HCT116 (cell line): ENCODE data around the gene OR7G2. TPM values are rescaled to one million over a fixed set of nuclear protein-coding genes. Genes with fewer than 3 reads are reported as not detected.

Experiments used
- ATAC-seq: fragments of 200-7000 bp; cut with Tn5 transposase; 2 replicates; pipeline ENCODE4 v1.9.1; 2020; ENCODE audit warnings: mild to moderate bottlenecking, moderate library complexity
- BruUV-seq: library from RNA; stranded (reverse); fragments of 400-500 nt; replicated peaks from 2 replicates; lab custom pipeline; 2021; lab: Mats Ljungman, UMichigan
- CTCF ChIA-PET: fragments of 300-600 bp; sonication (Branson Sonifier 250); formaldehyde crosslinking; loops from one replicate; lab custom pipeline; 2021; ENCODE audit warnings: antibody characterized with exemption; lab: Charles Lee
- POLR2A ChIA-PET: fragments of 300-600, 350-600 bp; sonication (Branson Sonifier 250); formaldehyde crosslinking; loops from one replicate; lab custom pipeline; 2021; ENCODE audit warnings: antibody characterized with exemption; lab: Charles Lee
- RAD21 ChIA-PET, 2 experiments: fragments of 300-600 bp; sonication (Branson Sonifier 250); formaldehyde crosslinking; loops; one replicate each; lab custom pipeline; 2023; ENCODE audit warnings: low total read pairs in 2 of 2; ENCODE audit not compliant: uncharacterized antibody in 2 of 2, unreplicated experiment in 2 of 2, low non-redundant PET in 1 of 2; lab: Charles Lee
- DNase-seq: peaks from one replicate; pipeline ENCODE4 v3.0.0-alpha.2; 2010; ENCODE audit warnings: low read depth, low spot score
- H2AFZ ChIP-seq: fragments of 200-600 bp; shearing (Covaris generic), sonication (generic); 2 replicates; pipeline ENCODE4 v1.6.1; 2017; ENCODE audit warnings: low read depth, mixed run types, mixed read lengths, antibody characterized with exemption, low read length; ENCODE audit not compliant: poor library complexity, severe bottlenecking
- H3K27ac ChIP-seq: 2 replicates; pipeline ENCODE4 v1.5.1; 2012; ENCODE audit warnings: low read depth, low read length
- H3K27me3 ChIP-seq: fragments of 200-600 bp; sonication (generic); 2 replicates; pipeline ENCODE4 v1.6.1; 2016; ENCODE audit warnings: mixed run types, low read length, mixed read lengths; ENCODE audit not compliant: insufficient read depth
- H3K36me3 ChIP-seq, 2 experiments: fragments of 200-500 bp in 1 of 2; fragments of 200-600 bp in 1 of 2; sonication (Bioruptor generic) in 1 of 2; sonication (generic) in 1 of 2; 2 replicates each; pipeline versions ENCODE4 v1.5.1 to v1.6.1; 2014 to 2016; ENCODE audit warnings: low read length in 2 of 2, inconsistent platforms in 1 of 2, mixed read lengths in 1 of 2, mixed run types in 1 of 2; ENCODE audit not compliant: insufficient read depth in 2 of 2, control insufficient read depth in 1 of 2
- H3K4me1 ChIP-seq, 2 experiments: fragments of 200-600 bp in 1 of 2; sonication (generic) in 1 of 2; 2 replicates each; pipeline versions ENCODE4 v1.5.1 to v1.6.1; 2012 to 2017; ENCODE audit warnings: low read length in 2 of 2, inconsistent platforms in 1 of 2, mild to moderate bottlenecking in 1 of 2, mixed read lengths in 1 of 2, mixed run types in 1 of 2, moderate library complexity in 1 of 2; ENCODE audit not compliant: insufficient read depth in 2 of 2, control insufficient read depth in 1 of 2
- H3K4me2 ChIP-seq: fragments of 200-600 bp; sonication (generic); 2 replicates; pipeline ENCODE4 v1.6.1; 2017; ENCODE audit warnings: mixed run types, low read length, mixed read lengths
- H3K4me3 ChIP-seq, 2 experiments: fragments of 200-600 bp in 1 of 2; sonication (generic) in 1 of 2; replicated peaks in 1 of 2; 2 replicates each; pipeline ENCODE4 v1.5.1; 2011 to 2016; ENCODE audit warnings: low read length in 2 of 2, control low read depth in 1 of 2, low read depth in 1 of 2, mild to moderate bottlenecking in 1 of 2, mixed read lengths in 1 of 2, mixed run types in 1 of 2
- H3K79me2 ChIP-seq: fragments of 200-600 bp; sonication (generic); 2 replicates; pipeline ENCODE4 v1.6.1; 2017; ENCODE audit warnings: mild to moderate bottlenecking, mixed run types, low read length, moderate library complexity, mixed read lengths; ENCODE audit not compliant: insufficient read depth
- H3K9ac ChIP-seq: fragments of 200-600 bp; sonication (generic); 2 replicates; pipeline ENCODE4 v1.6.1; 2016; ENCODE audit warnings: low read length, mixed read lengths
- H3K9me2 ChIP-seq: fragments of 200-600 bp; sonication (generic), shearing (Covaris generic); 2 replicates; pipeline ENCODE4 v1.6.1; 2017; ENCODE audit warnings: mixed run types, mild to moderate bottlenecking, moderate library complexity; ENCODE audit not compliant: insufficient read depth
- H3K9me3 ChIP-seq, 2 experiments: fragments of 200-500 bp in 1 of 2; fragments of 200-600 bp in 1 of 2; sonication (Bioruptor generic) in 1 of 2; sonication (generic) in 1 of 2; 2 replicates each; pipeline ENCODE4 v1.6.1; 2014 to 2017; ENCODE audit warnings: low read length in 2 of 2, mixed read lengths in 2 of 2, inconsistent platforms in 1 of 2, low read depth in 1 of 2, mild to moderate bottlenecking in 1 of 2, mixed run types in 1 of 2, moderate library complexity in 1 of 2; ENCODE audit not compliant: control insufficient read depth in 1 of 2, insufficient read depth in 1 of 2
- H4K20me1 ChIP-seq: fragments of 200-600 bp; sonication (generic), shearing (Covaris generic); 2 replicates; pipeline ENCODE4 v1.6.1; 2017; ENCODE audit warnings: mixed run types, mild to moderate bottlenecking, moderate library complexity; ENCODE audit not compliant: insufficient read depth
- ATF3 ChIP-seq: IDR thresholded peaks from 2 replicates; pipeline ENCODE4 v1.6.1; 2012
- CBX3 ChIP-seq: IDR thresholded peaks from 2 replicates; pipeline ENCODE4 v1.6.1; 2012; ENCODE audit warnings: low read depth
- CEBPB ChIP-seq: IDR thresholded peaks from 2 replicates; pipeline ENCODE4 v1.6.1; 2012; ENCODE audit warnings: low read depth
- FOSL1 ChIP-seq: IDR thresholded peaks from 2 replicates; pipeline ENCODE4 v1.6.1; 2012; ENCODE audit warnings: low read depth
- POLR2A ChIP-seq: IDR thresholded peaks from 2 replicates; pipeline ENCODE4 v1.7.0; 2011; ENCODE audit warnings: borderline replicate concordance; ENCODE audit not compliant: insufficient read depth, insufficient read length; ENCODE audit errors: extremely low read depth
- REST ChIP-seq: IDR thresholded peaks from 2 replicates; pipeline ENCODE4 v1.6.1; 2012; ENCODE audit warnings: low read depth
- SIN3A ChIP-seq: IDR thresholded peaks from 2 replicates; pipeline ENCODE4 v1.6.1; 2012; ENCODE audit warnings: low read depth
- SP1 ChIP-seq: IDR thresholded peaks from 2 replicates; pipeline ENCODE4 v1.6.1; 2012; ENCODE audit warnings: low read depth
- SRF ChIP-seq: IDR thresholded peaks from 2 replicates; pipeline ENCODE4 v1.6.1; 2012; ENCODE audit warnings: low read depth
- intact Hi-C: fragments of 100-400 bp; cut with micrococcal nuclease; formaldehyde crosslinking; loops from 2 replicates; pipeline ENCODE4 v1.10.0; 2022
- total RNA-seq: library from RNA; stranded (reverse); gene quantifications from one replicate; pipeline ENCODE4 v1.2.1, GENCODE V29; 2021; ENCODE audit not compliant: unreplicated experiment

OR7G2 gene
- total RNA-seq, 1 experiment from 2014 or later = not detected

DNA sequence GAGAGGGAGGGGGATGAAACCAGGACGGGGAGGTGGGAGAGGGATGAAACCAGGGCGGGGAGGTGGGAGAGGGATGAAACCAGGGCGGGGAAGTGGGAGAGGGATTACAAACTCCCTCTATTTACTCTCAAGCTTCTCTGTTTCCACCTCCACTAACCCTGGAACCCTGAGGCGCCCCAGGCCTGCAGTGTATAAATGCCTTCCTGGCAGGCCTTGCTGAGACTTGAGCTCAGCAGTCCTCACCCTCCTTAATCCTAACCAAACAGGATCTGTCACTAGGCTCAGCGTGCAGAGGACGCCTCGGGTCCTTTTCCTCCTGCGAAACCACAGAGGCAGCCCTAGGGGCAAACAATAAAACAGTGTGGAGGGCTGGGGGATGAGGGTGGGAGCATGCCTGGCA lies 52.5 kb downstream of the OR7G2 start:
- POLR2A ChIA-PET = no interaction called here
- Histone ChIP-seq H3K9me3 (no peaks in the 10 kb centered on the region), H3K9ac (no peak overlapping the region)
- TF ChIP-seq ATF3 = no peak
- no peak for TF ChIP-seq POLR2A
- TF ChIP-seq, all 23 proteins: peak for 0
- Histone ChIP-seq H3K36me3 (no peaks in the 10 kb centered on the region), H3K27me3 (no peaks in the 10 kb centered on the region), H3K27ac (no peak overlapping the region), H3K79me2 (no peaks in the 10 kb centered on the region), H3K4me3 (no peak overlapping the region), H2AFZ (no peak overlapping the region), H3K9me2 (no peaks in the 10 kb centered on the region), H4K20me1 (no peaks in the 10 kb centered on the region), H3K4me1 (peaks cover 19 to 26% of the 10 kb centered on the region in 2 experiments), H3K4me2 (0 out of 2 replicates have a peak overlapping the region, but pooled peaks have one; percentile 40)
- ChIA-PET CTCF (no interaction called here), RAD21 (no interaction called here)
- ATAC-seq = no peak
- BruUV-seq = no TSS peak
- intact Hi-C loops = no loop called here
- DNase-seq = no peak

DNA sequence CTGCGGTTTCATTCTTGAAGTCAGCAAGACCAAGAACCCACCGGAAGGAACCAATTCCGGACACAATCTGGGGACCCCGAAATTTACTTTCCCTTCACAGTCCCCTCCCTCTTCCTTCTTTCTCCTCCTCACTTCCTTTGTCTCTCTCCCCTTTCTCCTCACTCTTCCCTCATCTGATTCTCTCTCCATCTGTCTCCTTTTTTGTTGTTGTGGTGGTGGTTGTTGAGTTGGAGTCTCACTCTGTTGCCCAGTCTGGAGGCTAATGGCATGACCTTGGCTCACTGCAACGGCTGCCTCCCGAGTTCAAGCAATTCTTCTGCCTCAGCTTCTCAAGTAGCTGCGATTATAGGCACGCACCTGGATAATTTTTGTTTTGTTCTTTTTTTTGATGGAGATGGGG lies 53.1 kb downstream of the OR7G2 start:
- no peaks in the 10 kb centered on the region for H3K79me2 ChIP-seq
- peaks cover 19 to 29% of the 10 kb centered on the region in 2 experiments for H3K4me1 ChIP-seq
- no peaks in the 10 kb centered on the region for H3K27me3 ChIP-seq
- no peaks in the 10 kb centered on the region for H3K9me3 ChIP-seq
- no peak overlapping the region for H3K27ac ChIP-seq
- intact Hi-C loops = no loop called here
- H2AFZ ChIP-seq = no peak overlapping the region
- no peaks in the 10 kb centered on the region for H4K20me1 ChIP-seq
- TF ChIP-seq SIN3A (no peak), CBX3 (no peak), POLR2A (no peak), CEBPB (no peak), REST (no peak), SRF (no peak), FOSL1 (no peak), SP1 (no peak)
- TF ChIP-seq, all 23 proteins: peak for 0
- Histone ChIP-seq H3K9ac (no peak overlapping the region), H3K9me2 (no peaks in the 10 kb centered on the region), H3K36me3 (no peaks in the 10 kb centered on the region), H3K4me3 (no peak overlapping the region), H3K4me2 (no peak overlapping the region)
- DNase-seq (no peak), ATAC-seq (no peak)
- POLR2A ChIA-PET = no interaction called here
- RAD21 ChIA-PET = no interaction called here
- CTCF ChIA-PET = no interaction called here
- BruUV-seq = no TSS peak
